Gastroesophageal sphincter (tissue), 3 donors: ENCODE results near the gene SCGB3A1.

ENCODE experiments used
- CTCF ChIP-seq, 4 experiments: fragments of 200-600 bp in 2 of 4; fragments of 450-650 bp in 2 of 4; sonication (generic) in 1 of 4; IDR thresholded peaks; one replicate each; pipeline ENCODE4 v1.5.1; 2017 to 2019; ENCODE audit warnings: antibody characterized with exemption in 4 of 4, mild to moderate bottlenecking in 2 of 4, moderate library complexity in 2 of 4
- EP300 ChIP-seq: sonication (generic); formaldehyde crosslinking; IDR thresholded peaks from one replicate; pipeline ENCODE4 v1.6.1; 2017; ENCODE audit warnings: antibody characterized with exemption, mild to moderate bottlenecking
- POLR2A ChIP-seq, 2 donors: fragments of 450-650 bp; IDR thresholded peaks; one replicate each; pipeline ENCODE4 v1.6.1; 2017; ENCODE audit warnings: antibody characterized with exemption in 2 of 2, mild to moderate bottlenecking in 2 of 2, moderate library complexity in 1 of 2
- POLR2AphosphoS5 ChIP-seq: sonication (generic); formaldehyde crosslinking; IDR thresholded peaks from one replicate; pipeline ENCODE4 v1.6.1; 2017; ENCODE audit warnings: antibody characterized with exemption

GRCh38 chr5:180580681-180581080 is 10.6 kb downstream of the SCGB3A1 start:
- TF ChIP-seq CTCF (IDR thresholded peaks at IDR 0.05) (no peak), POLR2AphosphoS5 (no peak), POLR2A (IDR thresholded peaks at IDR 0.05) (no peak), EP300 (no peak)
